ENCODE measurements around the gene PTPRO.

GRCh38 chr12:15322164-15323061 lies at the start of gene PTPRO:
- TF ChIP-seq POLR2A (IDR thresholded peaks at IDR 0.05; ENCODE audit: low read length): no peak
- TF ChIP-seq GATA1 (IDR thresholded peaks at IDR 0.05; ENCODE audit: low read depth, low read length): no peak
